IMR-90 (cell line): ENCODE data around the gene TRIM44. TPM values are rescaled to one million over a fixed set of nuclear protein-coding genes. Genes with fewer than 3 reads are reported as not detected.

Experiments
- ATAC-seq: fragments of 200-7000 bp; cut with Tn5 transposase; 2 replicates; pipeline ENCODE4 v1.9.1; 2020; ENCODE audit warnings: low read depth, mild to moderate bottlenecking, moderate library complexity
- BruUV-seq: library from RNA; stranded (reverse); fragments of 400-500 nt; replicated peaks from 2 replicates; lab custom pipeline; 2021; lab: Mats Ljungman, UMichigan
- CTCF ChIA-PET: fragments of 300-600 bp; formaldehyde crosslinking; extraction: SDS; loops from one replicate; lab custom pipeline; 2021; ENCODE audit warnings: antibody characterized with exemption; lab: Yijun Ruan, JAX
- POLR2A ChIA-PET: fragments of 300-600 bp; sonication (Branson Sonifier 250); formaldehyde crosslinking; loops from one replicate; lab custom pipeline; 2022; ENCODE audit warnings: antibody characterized with exemption; ENCODE audit not compliant: unreplicated experiment; lab: Charles Lee
- DNase-seq: peaks from one replicate; pipeline ENCODE4 v3.0.0; 2013
- H2AFZ ChIP-seq: replicated peaks from 2 replicates; pipeline ENCODE3; 2013; ENCODE audit warnings: low read length, mild to moderate bottlenecking; ENCODE audit not compliant: poor library complexity
- H2AK5ac ChIP-seq: 2 replicates; pipeline ENCODE4 v1.6.1; 2013; ENCODE audit warnings: low read depth, low read length, inconsistent platforms
- H2AK9ac ChIP-seq: replicated peaks from 2 replicates; pipeline ENCODE3; 2013; ENCODE audit warnings: mild to moderate bottlenecking, low read depth, low read length, moderate library complexity; ENCODE audit not compliant: poor library complexity
- H2BK120ac ChIP-seq: 2 replicates; pipeline ENCODE4 v1.6.1; 2013; ENCODE audit warnings: low read depth, low read length, inconsistent platforms
- H2BK15ac ChIP-seq: 3 replicates; pipeline ENCODE4 v1.6.1; 2013; ENCODE audit warnings: low read depth, low read length, inconsistent platforms
- H2BK20ac ChIP-seq: 2 replicates; pipeline ENCODE4 v1.6.1; 2013; ENCODE audit warnings: low read depth, mild to moderate bottlenecking, inconsistent platforms, low read length, moderate library complexity
- H2BK5ac ChIP-seq: 2 replicates; pipeline ENCODE4 v1.6.1; 2013; ENCODE audit warnings: mild to moderate bottlenecking, low read depth, low read length, inconsistent platforms; ENCODE audit not compliant: poor library complexity, severe bottlenecking
- H3K14ac ChIP-seq: replicated peaks from 2 replicates; pipeline ENCODE4 v1.6.1; 2013; ENCODE audit warnings: low read depth, low read length, inconsistent platforms
- H3K18ac ChIP-seq: 2 replicates; pipeline ENCODE4 v1.6.1; 2013; ENCODE audit warnings: low read depth, low read length, control low read depth
- H3K23ac ChIP-seq: 2 replicates; pipeline ENCODE4 v1.6.1; 2013; ENCODE audit warnings: low read depth, low read length, inconsistent platforms
- H3K27ac ChIP-seq: 2 replicates; pipeline ENCODE4 v1.5.1; 2013; ENCODE audit warnings: mild to moderate bottlenecking, control low read depth, low read length; ENCODE audit not compliant: insufficient read depth
- H3K27me3 ChIP-seq: 2 replicates; pipeline ENCODE4 v1.6.1; 2013; ENCODE audit warnings: low read length; ENCODE audit not compliant: control insufficient read depth, insufficient read depth
- H3K36me3 ChIP-seq: 2 replicates; pipeline ENCODE4 v1.6.1; 2013; ENCODE audit warnings: low read length, mixed read lengths; ENCODE audit not compliant: control insufficient read depth, insufficient read depth
- H3K4ac ChIP-seq: 2 replicates; pipeline ENCODE4 v1.6.1; 2013; ENCODE audit warnings: low read depth, low read length, inconsistent platforms
- H3K4me1 ChIP-seq: 2 replicates; pipeline ENCODE4 v1.6.1; 2013; ENCODE audit warnings: low read length, mixed read lengths; ENCODE audit not compliant: control insufficient read depth, insufficient read depth
- H3K4me2 ChIP-seq: 2 replicates; pipeline ENCODE4 v1.6.1; 2013; ENCODE audit warnings: low read depth, mild to moderate bottlenecking, control low read depth, low read length, moderate library complexity
- H3K4me3 ChIP-seq: 2 replicates; pipeline ENCODE4 v1.5.1; 2013; ENCODE audit warnings: low read depth, mild to moderate bottlenecking, control low read depth, low read length, moderate library complexity; ENCODE audit not compliant: insufficient read depth
- H3K56ac ChIP-seq: 2 replicates; pipeline ENCODE4 v1.6.1; 2013; ENCODE audit warnings: low read length, inconsistent platforms; ENCODE audit not compliant: insufficient read depth; ENCODE audit errors: extremely low read depth
- H3K79me1 ChIP-seq, 2 experiments: 2 replicates each; pipeline ENCODE4 v1.6.1; 2013; ENCODE audit warnings: low read length in 2 of 2, inconsistent platforms in 1 of 2, low read depth in 1 of 2
- H3K9ac ChIP-seq: 2 replicates; pipeline ENCODE4 v1.6.1; 2013; ENCODE audit warnings: low read depth, low read length, control low read depth
- H3K9me1 ChIP-seq: 2 replicates; pipeline ENCODE4 v1.6.1; 2013; ENCODE audit warnings: low read length, inconsistent platforms; ENCODE audit not compliant: insufficient read depth
- H3K9me3 ChIP-seq: 2 replicates; pipeline ENCODE4 v1.6.1; 2013; ENCODE audit warnings: low read length; ENCODE audit not compliant: control insufficient read depth, insufficient read depth
- H4K20me1 ChIP-seq: 2 replicates; pipeline ENCODE4 v1.6.1; 2013; ENCODE audit warnings: low read length, inconsistent platforms; ENCODE audit not compliant: insufficient read depth
- H4K5ac ChIP-seq: 2 replicates; pipeline ENCODE4 v1.6.1; 2013; ENCODE audit warnings: mild to moderate bottlenecking, low read depth, low read length, control low read depth
- H4K8ac ChIP-seq, 2 experiments: 2 replicates each; pipeline ENCODE4 v1.6.1; 2013; ENCODE audit warnings: low read depth in 2 of 2, low read length in 2 of 2, control low read depth in 1 of 2, inconsistent platforms in 1 of 2
- H4K91ac ChIP-seq: 2 replicates; pipeline ENCODE4 v1.6.1; 2013; ENCODE audit warnings: low read depth, low read length, inconsistent platforms; ENCODE audit not compliant: insufficient read depth
- BHLHE40 ChIP-seq: fragments of 150-350 bp; IDR thresholded peaks from 2 replicates; pipeline ENCODE4 v1.6.1; 2016; ENCODE audit warnings: mild to moderate bottlenecking, low read depth, low read length
- CEBPB ChIP-seq: IDR thresholded peaks from 2 replicates; pipeline ENCODE4 v1.6.1; 2012; ENCODE audit warnings: low read depth, low read length, improper control_type of control experiment
- CHD1 ChIP-seq: IDR thresholded peaks from 2 replicates; pipeline ENCODE4 v1.6.1; 2012; ENCODE audit warnings: low read depth, low read length, improper control_type of control experiment
- CTCF ChIP-seq: conservative IDR thresholded peaks from 2 replicates; pipeline ENCODE4 v1.5.1; 2012; ENCODE audit warnings: mild to moderate bottlenecking, low read depth, low read length, improper control_type of control experiment
- FOS ChIP-seq: fragments of 150-350 bp; IDR thresholded peaks from 2 replicates; pipeline ENCODE4 v1.6.1; 2016; ENCODE audit warnings: low read depth, low read length
- MAZ ChIP-seq: IDR thresholded peaks from 2 replicates; pipeline ENCODE4 v1.6.1; 2012; ENCODE audit warnings: low read depth, mild to moderate bottlenecking, low read length, improper control_type of control experiment, moderate library complexity, borderline replicate concordance
- MXI1 ChIP-seq: IDR thresholded peaks from 2 replicates; pipeline ENCODE4 v1.6.1; 2012; ENCODE audit warnings: low read depth, mild to moderate bottlenecking, low read length, moderate library complexity, borderline replicate concordance
- NFE2L2 ChIP-seq: fragments of 150-350 bp; IDR thresholded peaks from 2 replicates; pipeline ENCODE4 v1.6.1; 2016; ENCODE audit warnings: low read depth, mild to moderate bottlenecking, low read length
- POLR2A ChIP-seq: IDR thresholded peaks from 2 replicates; pipeline ENCODE4 v1.6.1; 2012; ENCODE audit warnings: mild to moderate bottlenecking, low read depth, low read length
- RAD21 ChIP-seq: IDR thresholded peaks from 2 replicates; pipeline ENCODE4 v1.6.1; 2012; ENCODE audit warnings: low read length, improper control_type of control experiment
- RCOR1 ChIP-seq: IDR thresholded peaks from 2 replicates; pipeline ENCODE4 v1.6.1; 2012; ENCODE audit warnings: mild to moderate bottlenecking, low read length, improper control_type of control experiment; ENCODE audit not compliant: insufficient replicate concordance
- RFX5 ChIP-seq: IDR thresholded peaks from 2 replicates; pipeline ENCODE4 v1.8.0; 2012; ENCODE audit warnings: low read depth, mild to moderate bottlenecking, low read length, moderate library complexity
- SMC3 ChIP-seq: fragments of 150-350 bp; IDR thresholded peaks from 2 replicates; pipeline ENCODE4 v1.6.1; 2016; ENCODE audit warnings: low read depth, mild to moderate bottlenecking, antibody characterized with exemption, low read length, moderate library complexity
- WGBS, 2 experiments: methylation state at CpG; one replicate each; pipeline versions ENCODE4 v1.1.5 to v1.1.7; 2013; ENCODE audit warnings: missing lambda C conversion rate in 2 of 2; ENCODE audit not compliant: insufficient read length in 1 of 2; ENCODE audit errors: extremely low coverage in 2 of 2; 5-methylcytosine and 5-hydroxymethylcytosine counted together
- dilution Hi-C: fragments of 300-500 bp; cut with HindIII; formaldehyde crosslinking; loops from one replicate; pipeline ENCODE4 v1.14.3; 2018; ENCODE audit warnings: low sequenced_read_pairs; ENCODE audit not compliant: unreplicated experiment
- in situ Hi-C: fragments of 300-500 bp; cut with MboI; formaldehyde crosslinking; loops from 3 replicates; pipeline ENCODE4 v1.14.3; 2019; ENCODE audit warnings: low sequenced_read_pairs, inconsistent platforms, mixed read lengths
- intact Hi-C: fragments of 100-400 bp; cut with micrococcal nuclease; formaldehyde crosslinking; loops from 2 replicates; pipeline ENCODE4 v1.10.0; 2022
- polyA plus RNA-seq, 3 experiments: library from polyadenylated mRNA; depleted of rRNA; stranded (reverse); fragments of >200 nt; gene quantifications; 2 replicates each; pipeline ENCODE4 v1.2.3, GENCODE V29; 2012; ENCODE audit warnings: low replicate concordance in 1 of 3
- total RNA-seq: library from RNA; depleted of rRNA; stranded (reverse); fragments of >200 nt; gene quantifications from 2 replicates; pipeline ENCODE4 v1.2.3, GENCODE V29; 2012
- TF ChIP-seq, protein P1 (sequence below): fragments of 150-350 bp; IDR thresholded peaks from 2 replicates; pipeline ENCODE4 v1.6.1; 2017; ENCODE audit warnings: mild to moderate bottlenecking, antibody characterized with exemption, low read length, low read depth

Gene TRIM44
- total and polyA plus RNA-seq, 2 of the 4 experiments (the other 2 are of a cell fraction) = 50.7 to 104 TPM

DNA sequence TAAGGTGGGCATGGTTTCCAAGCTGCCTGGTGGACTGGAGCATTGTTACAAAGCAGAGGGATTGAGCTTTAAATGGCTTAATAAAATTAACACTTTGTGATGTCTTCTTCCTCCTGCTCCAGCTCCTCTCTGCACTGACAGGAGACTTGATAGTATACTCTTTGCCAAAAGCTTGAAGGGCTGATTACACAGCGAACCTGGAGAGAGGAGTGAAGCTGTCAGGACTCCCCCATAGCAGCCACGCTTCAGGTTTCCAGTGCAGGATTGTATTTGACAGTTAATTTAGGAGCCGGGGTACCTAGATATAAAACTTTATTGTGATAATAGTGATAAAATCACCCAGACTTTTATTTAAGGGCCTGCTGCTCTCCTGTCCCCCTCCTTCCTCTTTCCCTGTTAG, 50.0 kb downstream of the TRIM44 start:
- no peaks in the 10 kb centered on the region for H3K27me3 ChIP-seq
- BruUV-seq = no TSS peak
- H3K79me1 ChIP-seq = peaks cover 38 to 58% of the 10 kb centered on the region in 2 experiments
- TF ChIP-seq RFX5 (no peak), NFE2L2 (no peak), MXI1 (no peak), CTCF (no peak), CHD1 (no peak), FOS (no peak), RAD21 (no peak), POLR2A (no peak), CEBPB (no peak), MAZ (no peak), BHLHE40 (no peak), RCOR1 (no peak), SMC3 (no peak)
- TF ChIP-seq, protein P1, sequence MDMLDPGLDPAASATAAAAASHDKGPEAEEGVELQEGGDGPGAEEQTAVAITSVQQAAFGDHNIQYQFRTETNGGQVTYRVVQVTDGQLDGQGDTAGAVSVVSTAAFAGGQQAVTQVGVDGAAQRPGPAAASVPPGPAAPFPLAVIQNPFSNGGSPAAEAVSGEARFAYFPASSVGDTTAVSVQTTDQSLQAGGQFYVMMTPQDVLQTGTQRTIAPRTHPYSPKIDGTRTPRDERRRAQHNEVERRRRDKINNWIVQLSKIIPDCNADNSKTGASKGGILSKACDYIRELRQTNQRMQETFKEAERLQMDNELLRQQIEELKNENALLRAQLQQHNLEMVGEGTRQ = no peak
- H3K14ac ChIP-seq = no peak overlapping the region
- H2BK20ac ChIP-seq = no peak overlapping the region
- peaks cover 4% of the 10 kb centered on the region; the same call in 1 of the 2 replicates for H3K9me1 ChIP-seq
- H4K91ac ChIP-seq = no peak overlapping the region
- H3K36me3 ChIP-seq = no peaks in the 10 kb centered on the region
- dilution Hi-C loops (no loop called here), in situ Hi-C loops (no loop called here), intact Hi-C loops (no loop called here)
- H2BK15ac ChIP-seq = no peak overlapping the region
- DNase-seq = no peak
- H3K23ac ChIP-seq = no peak overlapping the region
- H2AK9ac ChIP-seq = no peak overlapping the region
- no peak overlapping the region for H2AFZ ChIP-seq
- H3K4me3 ChIP-seq = no peak overlapping the region
- H2BK5ac ChIP-seq = no peak overlapping the region
- no peak overlapping the region for H4K8ac ChIP-seq
- H3K27ac ChIP-seq = no peak overlapping the region
- H4K20me1 ChIP-seq = peaks cover 16% of the 10 kb centered on the region; the same call in 1 of the 2 replicates
- WGBS, 2 experiments = no CpG with 5 or more reads among the region's 3 CpGs
- H3K9me3 ChIP-seq = no peaks in the 10 kb centered on the region
- H2BK120ac ChIP-seq = no peak overlapping the region
- H4K5ac ChIP-seq = no peak overlapping the region
- H3K4me1 ChIP-seq = no peaks in the 10 kb centered on the region
- no peak overlapping the region for H3K4ac ChIP-seq
- no peak for ATAC-seq
- no peak overlapping the region for H2AK5ac ChIP-seq
- CTCF ChIA-PET = interaction anchor here (0.7 kb wide), 1 partner anchor 11 kb away, joined by 5 read pairs; no protein-coding TSS in a partner anchor
- H3K18ac ChIP-seq = no peak overlapping the region
- no peak overlapping the region for H3K9ac ChIP-seq
- H3K56ac ChIP-seq = no peak overlapping the region
- no peak overlapping the region for H3K4me2 ChIP-seq
- POLR2A ChIA-PET = no interaction called here
